HG03432 (cell line): ENCODE results near the gene CFAP300.
A peak's percentile ranks its signal among the peaks of the same experiment; 100 is the strongest.

Experiments used
- ATAC-seq: cut with Tn5 transposase; IDR thresholded peaks from one replicate; pipeline ENCODE4 v1.9.1; 2021; ENCODE audit warnings: mild to moderate bottlenecking, moderate library complexity; ENCODE audit not compliant: unreplicated experiment

The CFAP300 gene

DNA sequence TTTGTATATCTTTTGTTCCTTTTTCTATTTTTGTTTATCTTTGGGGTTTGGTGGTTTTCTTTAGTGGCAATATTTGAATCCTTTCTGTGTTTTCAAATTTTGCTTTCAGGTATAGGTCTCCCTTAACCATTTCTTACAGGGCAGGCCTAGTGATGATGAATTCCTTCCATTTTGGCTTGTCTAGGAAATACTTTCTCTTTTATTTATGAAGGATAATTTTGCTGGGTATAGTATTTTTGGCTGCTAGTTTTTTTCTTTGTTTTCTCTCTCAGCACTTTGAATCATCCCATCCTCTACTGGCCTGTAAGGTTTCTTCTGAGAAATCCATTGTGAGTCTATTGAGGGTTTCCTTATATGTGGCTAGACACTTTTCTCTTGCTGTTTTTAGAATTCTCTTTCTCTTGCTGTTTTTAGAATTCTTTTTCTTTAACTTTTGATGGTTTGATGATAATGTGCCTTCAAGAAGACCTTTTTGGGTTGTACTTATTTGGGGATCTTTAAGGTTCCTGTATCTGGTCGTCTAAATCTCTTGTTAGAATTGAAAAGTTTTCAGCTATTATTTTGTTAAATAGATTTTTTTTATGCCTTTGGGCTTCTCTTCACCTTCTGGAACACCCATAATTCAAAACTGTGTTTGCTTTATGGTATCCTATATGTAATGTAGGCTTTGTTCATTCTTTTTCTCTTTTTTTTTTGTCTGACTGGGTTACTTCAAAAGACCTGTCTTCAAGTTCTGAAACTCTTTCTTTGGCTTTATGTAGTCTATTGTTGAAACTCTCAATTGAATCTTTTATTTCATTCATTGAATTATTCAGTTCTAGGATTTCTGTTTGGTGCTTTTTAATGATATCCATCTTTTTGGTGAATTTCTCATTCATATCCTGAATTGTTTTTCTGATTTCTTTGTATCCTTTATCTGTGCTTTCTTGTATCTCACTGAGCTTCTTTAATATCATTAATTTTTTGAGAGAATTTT, 24.5 kb downstream of the CFAP300 start:
- ATAC-seq: no peak

DNA sequence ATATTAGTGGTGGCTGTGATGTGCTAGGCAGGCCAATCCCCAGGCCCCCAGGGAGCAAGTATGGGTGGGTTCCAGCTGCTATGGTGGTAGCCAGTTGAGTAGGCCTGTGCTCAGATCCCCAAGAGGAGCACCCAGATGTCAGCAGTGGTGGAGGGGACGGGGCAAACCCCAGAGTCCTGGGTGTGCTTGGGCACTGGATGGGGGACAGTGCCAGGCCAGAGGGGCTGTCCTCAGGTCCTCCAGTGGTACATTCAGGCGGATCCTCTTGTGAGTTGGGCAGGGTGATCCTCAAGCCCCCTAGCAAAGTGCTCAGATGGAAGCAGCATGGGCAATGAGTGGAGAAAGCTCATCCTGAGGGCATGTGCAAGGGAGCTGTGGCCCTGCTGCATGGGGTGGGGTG, 26.0 kb downstream of the CFAP300 start:
- no peak for ATAC-seq

DNA sequence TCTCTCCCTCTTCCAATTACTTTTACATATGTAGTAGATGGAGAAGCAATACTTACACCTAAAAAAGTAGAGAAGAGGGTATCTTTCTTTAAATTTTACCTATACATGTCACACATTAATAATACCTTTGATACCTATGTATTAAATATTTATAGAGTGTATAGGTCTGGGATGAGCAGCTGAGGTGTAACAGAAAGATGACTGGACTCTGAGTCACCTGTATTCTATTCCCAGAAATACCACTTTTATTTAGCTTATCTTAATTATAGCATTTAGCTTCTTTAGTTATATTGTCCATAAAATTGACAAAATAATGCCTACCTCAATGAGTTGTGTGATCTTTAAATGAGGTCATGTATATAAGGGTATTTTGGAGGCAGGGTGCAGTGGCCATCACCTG, 32.4 kb downstream of the CFAP300 start:
- ATAC-seq: no peak

DNA sequence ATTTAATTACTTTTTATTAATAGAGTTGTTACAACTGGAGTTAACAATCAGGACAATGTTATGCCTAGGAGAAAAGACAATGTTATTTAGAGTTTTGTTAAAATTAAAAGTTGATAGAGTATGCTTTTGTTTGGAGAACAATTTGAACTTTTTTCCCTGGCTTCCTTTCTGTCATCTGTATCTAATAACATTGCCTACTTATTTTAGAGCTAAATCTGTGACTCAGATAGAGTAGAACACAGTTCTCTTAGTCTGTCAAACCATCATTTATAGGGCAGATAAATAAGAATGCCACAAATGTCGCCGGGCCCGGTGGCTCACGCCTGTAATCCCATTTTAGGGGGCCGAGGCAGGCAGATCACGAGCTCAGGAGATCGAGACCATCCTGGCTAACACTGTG, 34.1 kb downstream of the CFAP300 start:
- ATAC-seq: no peak

DNA sequence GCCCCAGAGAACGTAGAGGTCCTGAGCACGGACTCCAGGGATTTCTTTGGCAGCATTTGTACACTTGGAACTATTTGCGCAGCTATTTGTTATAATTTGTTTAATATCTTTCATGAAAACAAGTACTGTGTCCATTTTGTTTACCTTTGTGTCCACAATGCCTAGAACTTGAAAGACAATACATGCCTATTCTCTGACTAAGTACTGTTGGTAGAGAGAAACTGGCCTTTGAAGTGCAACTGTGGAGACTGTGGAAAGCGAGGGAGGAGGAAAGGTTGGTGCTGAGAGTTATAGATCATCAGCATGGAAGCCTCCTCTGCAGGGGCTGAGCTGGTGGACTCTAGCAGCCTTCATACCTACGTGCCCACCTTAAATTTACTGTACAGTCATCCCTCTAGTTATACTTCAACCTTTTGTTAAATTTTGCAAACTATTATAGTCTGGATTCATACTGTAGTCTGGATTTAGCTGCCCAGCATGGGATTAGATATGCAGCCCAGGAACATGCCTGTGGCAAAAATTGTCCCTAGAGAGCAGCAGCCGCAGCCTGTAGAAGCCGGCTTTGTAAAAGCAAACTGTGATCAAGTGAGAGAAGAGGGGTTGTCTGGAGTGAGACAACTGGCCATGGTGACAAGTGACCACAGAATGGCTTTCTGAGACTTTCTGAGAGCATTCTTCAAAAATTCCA, 38.8 kb downstream of the CFAP300 start:
- no peak for ATAC-seq

DNA sequence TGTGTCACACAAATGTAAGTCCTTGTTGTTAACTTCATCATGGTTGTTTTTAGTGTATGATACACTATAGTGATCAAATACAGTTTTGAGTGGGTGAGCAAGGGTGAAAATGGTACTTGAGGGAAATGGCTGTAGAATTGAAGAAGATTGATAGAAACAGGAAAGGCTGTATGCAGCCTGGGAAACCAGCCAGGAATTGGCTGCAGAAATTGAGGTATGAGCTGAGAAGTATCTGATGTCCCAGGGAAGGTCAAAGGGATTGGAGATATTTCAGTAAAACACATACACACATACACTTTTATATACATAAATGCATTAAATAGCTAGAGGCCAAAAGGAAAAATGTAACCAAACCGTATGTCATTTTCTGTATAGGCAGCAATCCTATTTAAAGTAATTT, 49.9 kb downstream of the CFAP300 start:
- no peak for ATAC-seq

DNA sequence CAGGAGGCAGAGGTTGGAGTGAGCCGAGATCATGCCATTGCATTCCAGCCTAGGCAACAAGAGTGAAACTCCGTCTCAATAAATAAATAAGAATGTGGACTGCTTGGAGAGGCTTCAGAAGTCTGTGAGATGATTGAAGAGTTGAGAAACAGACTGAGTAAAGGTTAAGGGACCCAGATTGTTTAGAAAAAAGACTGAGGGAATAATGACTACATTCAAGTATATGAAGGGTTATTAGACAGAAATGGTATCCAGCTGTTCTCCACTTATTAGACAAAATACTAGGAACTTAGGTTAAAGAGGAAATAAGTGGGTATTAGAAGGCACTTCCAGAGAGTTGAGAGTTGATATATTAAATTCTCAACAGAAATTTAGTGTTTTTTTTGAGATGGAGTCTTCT, 52.5 kb downstream of the CFAP300 start:
- ATAC-seq: no peak

DNA sequence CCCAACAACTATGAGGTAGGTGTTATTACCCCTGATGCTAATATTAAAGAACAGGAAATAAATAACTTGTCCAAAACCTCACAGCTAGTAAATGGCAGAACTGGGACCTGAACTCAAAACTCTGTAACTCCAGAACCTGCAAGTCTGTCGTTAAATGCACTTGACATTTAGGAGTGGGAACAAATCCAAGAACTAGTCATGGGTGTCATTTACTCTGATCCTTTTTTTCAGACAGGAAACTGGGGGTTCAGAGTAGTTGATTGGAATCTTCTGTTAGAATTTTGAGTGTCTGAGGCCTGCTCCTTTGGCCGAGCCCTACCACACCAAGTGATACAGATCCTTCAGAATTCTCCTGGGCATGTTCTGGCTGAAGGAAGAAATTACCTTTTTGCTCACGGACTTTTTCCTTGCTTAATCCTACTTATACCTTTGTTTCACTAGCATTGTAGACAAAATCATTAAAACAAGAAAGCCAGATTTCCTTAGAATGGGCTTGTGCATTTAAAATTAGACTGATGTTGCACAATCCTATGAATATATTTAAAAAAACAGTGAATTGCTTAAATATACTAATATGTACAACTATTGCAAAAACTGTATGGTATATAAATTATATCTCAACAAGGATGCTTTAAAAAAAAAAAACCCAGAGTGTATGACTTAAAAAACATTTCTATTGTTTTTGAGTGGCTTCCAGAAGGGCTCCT, 61.6 kb downstream of the CFAP300 start:
- no peak for ATAC-seq

DNA sequence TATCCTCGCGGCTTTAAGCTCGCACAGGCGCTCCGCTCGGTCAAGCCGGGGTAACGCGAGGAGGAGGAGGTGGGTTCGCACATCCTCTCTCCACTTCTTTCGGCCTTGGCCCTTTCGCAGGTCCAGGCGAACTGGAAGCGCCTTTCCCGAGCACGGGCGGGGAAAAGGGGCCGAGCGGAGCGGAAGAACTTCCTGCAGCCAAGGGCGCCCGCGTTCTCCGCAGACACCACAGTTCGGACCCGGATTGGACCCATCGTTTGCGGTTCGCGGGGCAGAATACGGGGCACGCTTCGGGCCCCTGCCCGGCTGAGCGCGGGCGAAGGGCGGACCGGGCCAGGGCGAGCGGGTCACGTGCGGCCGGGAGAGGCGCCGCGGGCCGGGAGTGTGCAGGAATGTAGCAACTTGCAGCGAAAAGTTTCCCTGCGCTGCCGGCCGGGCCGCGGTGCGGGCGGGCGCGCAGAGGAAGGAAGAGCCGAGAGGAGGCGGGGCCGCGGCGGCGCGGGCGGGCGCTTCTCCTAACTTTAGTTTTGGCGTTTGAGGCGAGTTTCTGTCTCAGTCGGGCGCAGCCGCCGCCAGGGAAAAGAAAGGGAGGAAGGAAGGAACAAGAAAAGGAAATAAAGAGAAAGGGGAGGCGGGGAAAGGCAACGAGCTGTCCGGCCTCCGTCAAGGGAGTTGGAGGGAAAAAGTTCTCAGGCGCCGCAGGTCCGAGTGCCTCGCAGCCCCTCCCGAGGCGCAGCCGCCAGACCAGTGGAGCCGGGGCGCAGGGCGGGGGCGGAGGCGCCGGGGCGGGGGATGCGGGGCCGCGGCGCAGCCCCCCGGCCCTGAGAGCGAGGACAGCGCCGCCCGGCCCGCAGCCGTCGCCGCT, 62.9 kb downstream of the CFAP300 start, which contains the start of gene YAP1:
TSS of gene YAP1 (plus strand) at position 552 of the 865 bp plus-strand sequence. CDS start 402 bp downstream, outside the sequence.
- ATAC-seq: peak; percentile 95

DNA sequence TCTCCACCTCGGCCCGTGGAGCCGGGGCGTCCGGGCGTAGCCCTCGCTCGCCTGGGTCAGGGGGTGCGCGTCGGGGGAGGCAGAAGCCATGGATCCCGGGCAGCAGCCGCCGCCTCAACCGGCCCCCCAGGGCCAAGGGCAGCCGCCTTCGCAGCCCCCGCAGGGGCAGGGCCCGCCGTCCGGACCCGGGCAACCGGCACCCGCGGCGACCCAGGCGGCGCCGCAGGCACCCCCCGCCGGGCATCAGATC, 63.4 kb downstream of the CFAP300 start:
- peak; percentile 20 for ATAC-seq

DNA sequence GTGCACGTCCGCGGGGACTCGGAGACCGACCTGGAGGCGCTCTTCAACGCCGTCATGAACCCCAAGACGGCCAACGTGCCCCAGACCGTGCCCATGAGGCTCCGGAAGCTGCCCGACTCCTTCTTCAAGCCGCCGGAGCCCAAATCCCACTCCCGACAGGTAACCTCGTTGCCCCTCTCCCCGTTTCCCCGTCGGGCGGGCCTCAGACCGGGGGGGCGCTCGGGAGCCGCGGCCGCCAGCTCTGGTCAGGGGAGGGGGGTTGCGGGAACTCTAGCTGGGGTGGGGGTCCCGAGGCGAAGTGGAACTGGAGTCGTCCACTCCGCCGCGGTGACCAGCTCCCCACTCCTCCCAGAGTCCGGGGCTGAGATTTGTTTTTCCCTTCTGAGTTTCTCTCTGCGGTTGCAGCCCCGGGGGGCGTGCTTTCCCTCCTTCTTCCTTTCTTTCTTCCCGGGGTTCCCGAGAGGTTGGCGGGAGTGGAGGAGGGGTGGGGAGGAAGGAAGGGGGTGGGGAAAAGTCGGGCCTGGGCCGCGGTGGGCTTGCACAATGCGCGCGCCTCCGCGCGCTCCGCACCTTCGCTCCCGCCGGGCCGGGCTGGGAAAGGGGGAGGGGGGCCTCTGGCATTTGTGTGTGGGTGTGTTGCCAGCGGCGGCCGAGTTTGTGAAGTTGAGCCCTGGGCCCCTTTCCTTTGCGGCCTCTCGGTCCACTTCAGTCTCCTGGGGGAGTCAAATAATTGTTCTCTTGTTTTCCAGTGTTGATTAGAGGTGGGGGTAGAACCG, 64.0 kb downstream of the CFAP300 start:
- ATAC-seq: no peak

DNA sequence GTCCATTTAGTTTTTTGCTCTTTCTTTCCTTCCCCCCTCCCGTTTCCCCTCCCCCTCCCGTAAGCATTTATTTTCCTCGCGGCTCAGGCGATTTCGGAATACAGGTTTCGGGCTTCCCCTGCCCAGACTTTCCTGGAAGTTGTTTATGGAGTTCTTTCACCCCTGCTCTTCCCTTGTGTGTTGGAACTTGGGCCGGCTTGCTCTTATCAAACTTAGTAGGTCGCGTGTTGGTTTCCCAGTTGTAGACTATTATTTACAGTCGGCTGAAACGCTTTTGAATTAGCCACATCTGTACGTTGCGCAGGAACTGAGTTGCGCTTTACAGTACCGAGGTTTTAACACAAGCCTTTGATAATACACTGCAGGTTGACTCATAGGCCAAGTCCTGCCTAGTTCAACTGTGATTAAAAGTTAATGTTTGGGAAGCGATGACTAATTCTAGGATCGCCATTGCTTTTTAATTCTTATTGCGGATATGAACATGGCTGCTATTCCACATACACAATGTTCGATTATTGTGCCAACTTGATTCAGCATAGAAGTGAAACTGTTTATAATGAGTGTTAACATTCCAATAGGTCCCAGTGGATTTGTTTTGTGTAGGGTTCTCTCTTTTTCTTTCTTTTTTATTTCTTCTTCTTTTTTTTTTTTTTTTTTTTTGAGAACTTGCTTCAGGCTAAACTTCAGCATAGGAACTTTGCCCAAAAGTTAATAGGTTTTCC, 64.7 kb downstream of the CFAP300 start:
- no peak for ATAC-seq

DNA sequence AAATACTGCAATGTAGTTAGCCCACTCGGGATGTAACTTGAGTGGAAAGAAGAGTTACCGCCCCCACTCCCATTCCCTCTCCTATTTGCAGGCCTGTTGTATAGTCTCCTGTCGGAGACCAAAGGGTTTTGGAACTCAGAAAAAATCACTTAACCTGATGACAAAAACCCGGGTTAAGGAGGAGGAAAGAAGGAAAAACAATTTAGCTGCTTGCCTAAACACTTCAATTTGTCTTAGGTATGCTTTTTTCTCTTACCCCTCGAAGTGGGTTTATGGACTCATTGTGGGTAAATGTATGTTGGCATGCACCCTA, 65.2 kb downstream of the CFAP300 start:
- ATAC-seq: no peak

DNA sequence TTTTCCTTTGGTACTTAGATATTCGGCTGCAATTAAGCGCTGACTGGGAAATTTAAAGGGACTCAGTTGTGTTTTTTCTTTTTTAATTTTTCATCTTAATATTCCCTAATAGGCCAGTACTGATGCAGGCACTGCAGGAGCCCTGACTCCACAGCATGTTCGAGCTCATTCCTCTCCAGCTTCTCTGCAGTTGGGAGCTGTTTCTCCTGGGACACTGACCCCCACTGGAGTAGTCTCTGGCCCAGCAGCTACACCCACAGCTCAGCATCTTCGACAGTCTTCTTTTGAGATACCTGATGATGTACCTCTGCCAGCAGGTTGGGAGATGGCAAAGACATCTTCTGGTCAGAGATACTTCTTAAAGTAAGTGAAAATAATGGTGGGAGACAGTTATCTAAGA, 66.8 kb downstream of the CFAP300 start:
- no peak for ATAC-seq

DNA sequence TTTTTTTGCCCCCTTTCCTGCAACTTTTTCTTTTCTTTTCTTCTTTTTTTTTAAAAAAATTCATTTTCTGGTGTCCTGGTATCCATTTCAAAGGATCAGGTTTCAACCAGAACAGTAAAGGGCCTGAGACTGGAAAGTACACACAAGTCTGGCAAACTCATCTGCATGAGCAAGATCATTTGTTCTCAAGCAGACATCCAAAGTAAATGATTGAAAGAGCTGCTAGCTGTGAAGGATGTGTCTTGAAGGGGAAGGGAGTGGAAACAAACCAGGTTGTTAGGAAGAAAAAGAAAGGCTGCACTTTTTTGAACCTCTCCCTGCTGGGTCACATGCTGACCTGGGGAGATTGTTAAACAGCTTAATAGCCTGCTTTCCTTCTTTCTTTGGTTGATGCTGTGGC, 68.3 kb downstream of the CFAP300 start:
- ATAC-seq: no peak

DNA sequence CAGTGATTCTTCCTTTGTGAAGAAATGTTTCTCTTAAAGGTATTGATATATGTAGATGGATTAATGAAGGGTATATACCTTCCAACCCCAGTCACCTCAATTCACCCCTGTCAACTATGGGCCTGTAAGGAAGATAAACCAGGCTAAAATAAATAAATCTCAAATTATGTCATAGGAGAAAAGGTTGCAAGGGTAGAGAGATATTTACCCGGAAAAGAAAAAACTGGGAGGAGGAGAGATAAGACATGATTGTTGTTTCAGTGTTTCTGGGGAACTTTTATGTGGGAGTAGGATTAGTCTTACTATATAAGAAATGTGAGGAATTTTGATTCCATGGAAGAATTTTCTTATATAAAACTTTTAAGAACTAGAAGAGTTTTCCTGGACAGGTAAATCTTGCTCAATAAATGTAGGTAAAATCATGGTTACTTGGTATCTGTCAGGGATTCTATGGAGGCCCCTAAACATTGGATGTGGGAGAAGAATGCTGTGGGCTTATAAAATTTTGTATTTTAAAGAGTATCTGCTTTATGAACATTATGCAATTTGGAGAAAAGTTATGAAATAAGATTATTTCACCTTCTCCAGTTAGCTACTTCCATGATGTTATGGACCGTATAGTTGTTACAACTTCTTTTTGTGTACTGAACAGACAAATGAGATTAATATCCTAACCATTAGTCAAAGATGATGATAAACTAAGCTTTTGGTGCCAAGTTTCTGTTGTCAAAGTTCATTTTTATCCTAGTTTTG, 69.4 kb downstream of the CFAP300 start:
- no peak for ATAC-seq

DNA sequence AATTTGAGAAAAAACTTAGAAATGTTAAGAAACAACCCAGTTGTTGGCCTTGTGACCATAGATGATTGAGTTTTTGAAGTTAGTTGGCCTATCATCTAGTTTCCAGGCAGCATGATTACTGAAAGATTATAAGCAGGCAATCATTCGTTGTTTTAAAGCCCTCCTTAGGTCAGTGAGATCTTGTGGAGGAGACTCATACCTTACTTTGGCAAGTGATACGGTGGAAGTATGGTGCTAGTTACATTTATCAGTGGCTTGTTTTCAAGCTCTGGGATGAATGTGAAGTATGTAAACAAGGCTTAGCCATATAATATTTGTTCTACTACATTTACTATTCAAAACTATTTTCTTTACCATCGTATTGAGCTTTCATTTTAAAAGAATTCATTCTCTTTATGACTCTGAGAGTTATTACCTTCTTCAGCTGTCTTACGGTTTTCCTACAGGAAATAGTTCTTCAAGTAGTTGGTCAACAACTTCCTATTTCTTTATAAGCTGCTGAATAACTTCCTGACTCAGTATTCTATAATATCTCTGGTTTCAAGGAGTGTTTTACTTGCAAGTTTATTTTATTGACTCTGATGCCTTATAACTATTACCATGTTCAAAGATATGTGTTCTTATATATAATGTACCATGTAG, 70.4 kb downstream of the CFAP300 start:
- ATAC-seq: no peak

DNA sequence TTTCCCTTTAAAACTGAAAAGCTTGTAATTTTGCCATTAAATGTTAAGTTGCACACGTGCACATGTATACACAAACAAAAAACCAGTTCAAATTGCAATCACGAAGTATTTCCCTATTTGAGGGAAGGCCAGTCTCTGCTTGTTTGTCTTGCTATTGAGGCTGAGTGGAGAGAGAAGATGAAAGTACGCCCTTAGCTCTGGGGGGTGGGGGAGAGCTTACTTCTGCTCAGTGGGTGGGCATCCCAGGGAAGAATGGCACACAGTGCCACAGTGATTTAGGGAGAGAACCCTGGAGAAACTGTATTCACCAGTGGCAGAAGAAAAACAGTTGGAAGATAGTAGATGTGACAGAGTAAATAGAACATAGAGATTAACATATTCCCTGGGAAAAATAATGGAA, 71.7 kb downstream of the CFAP300 start:
- no peak for ATAC-seq
